Epithelial cell of proximal tubule (primary cell): ENCODE data around the gene RPUSD4. TPM values are rescaled to one million over a fixed set of nuclear protein-coding genes. Genes with fewer than 3 reads are reported as not detected.

Experiments
- DNase-seq: peaks from one replicate; pipeline ENCODE4 v3.0.0-alpha.2; 2011; ENCODE audit warnings: low read depth
- H3K4me3 ChIP-seq: 2 replicates; pipeline ENCODE4 v1.5.1; 2011; ENCODE audit warnings: low read depth, mild to moderate bottlenecking, low read length
- total RNA-seq: library from RNA; depleted of rRNA; stranded (reverse); fragments of >200 nt; gene quantifications from 2 replicates; pipeline ENCODE4 v1.2.3, GENCODE V29; 2015
- TF ChIP-seq, protein P1 (sequence below): conservative IDR thresholded peaks from 2 replicates; pipeline ENCODE4 v1.5.1; 2012; ENCODE audit warnings: low read depth, mild to moderate bottlenecking, low read length

The RPUSD4 gene
- total RNA-seq, 1 donor from 2014 or later = 18.2 TPM

DNA sequence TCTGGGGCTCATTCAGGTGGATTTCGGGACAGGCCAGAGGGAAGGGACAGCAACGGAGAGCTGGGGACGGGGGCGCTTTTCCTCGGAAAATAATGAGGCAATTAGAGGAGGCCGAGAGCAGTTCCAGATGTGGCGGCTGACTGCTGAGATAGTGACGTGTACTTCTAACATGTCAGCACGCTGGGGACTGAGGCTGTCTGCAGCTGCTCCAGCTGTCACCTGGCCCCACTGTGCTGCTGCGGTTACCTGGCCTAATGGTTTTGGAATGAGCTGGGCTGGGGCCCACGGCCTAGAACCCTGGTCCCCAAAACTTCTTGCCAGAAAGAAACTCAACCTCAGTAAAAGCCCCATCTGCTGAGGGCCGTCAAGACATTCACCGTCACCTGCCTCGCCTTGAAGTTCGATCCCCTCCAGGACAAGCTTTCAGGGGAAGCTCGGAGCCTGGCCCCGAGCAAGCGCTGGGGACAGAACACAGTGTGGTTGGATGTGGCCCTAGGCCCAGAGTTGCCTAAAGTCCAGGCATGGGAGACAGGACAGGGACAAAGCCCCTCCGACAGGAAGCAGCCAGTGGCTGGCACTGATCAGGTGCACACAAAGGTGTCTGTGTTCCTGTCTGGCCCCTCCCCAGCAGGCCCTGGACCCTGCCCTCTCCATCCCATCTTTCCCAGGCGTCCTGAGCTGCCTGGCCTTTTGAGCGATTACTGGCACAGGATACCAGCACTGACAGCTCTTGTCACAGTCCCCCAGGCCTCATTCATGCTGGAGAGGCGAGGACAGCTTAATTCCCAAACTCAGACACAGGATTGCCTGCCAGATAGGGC lies 22.1 kb downstream of the RPUSD4 start:
- TF ChIP-seq, protein P1, sequence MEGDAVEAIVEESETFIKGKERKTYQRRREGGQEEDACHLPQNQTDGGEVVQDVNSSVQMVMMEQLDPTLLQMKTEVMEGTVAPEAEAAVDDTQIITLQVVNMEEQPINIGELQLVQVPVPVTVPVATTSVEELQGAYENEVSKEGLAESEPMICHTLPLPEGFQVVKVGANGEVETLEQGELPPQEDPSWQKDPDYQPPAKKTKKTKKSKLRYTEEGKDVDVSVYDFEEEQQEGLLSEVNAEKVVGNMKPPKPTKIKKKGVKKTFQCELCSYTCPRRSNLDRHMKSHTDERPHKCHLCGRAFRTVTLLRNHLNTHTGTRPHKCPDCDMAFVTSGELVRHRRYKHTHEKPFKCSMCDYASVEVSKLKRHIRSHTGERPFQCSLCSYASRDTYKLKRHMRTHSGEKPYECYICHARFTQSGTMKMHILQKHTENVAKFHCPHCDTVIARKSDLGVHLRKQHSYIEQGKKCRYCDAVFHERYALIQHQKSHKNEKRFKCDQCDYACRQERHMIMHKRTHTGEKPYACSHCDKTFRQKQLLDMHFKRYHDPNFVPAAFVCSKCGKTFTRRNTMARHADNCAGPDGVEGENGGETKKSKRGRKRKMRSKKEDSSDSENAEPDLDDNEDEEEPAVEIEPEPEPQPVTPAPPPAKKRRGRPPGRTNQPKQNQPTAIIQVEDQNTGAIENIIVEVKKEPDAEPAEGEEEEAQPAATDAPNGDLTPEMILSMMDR = no peak
- no peak for DNase-seq
- H3K4me3 ChIP-seq = no peak overlapping the region

DNA sequence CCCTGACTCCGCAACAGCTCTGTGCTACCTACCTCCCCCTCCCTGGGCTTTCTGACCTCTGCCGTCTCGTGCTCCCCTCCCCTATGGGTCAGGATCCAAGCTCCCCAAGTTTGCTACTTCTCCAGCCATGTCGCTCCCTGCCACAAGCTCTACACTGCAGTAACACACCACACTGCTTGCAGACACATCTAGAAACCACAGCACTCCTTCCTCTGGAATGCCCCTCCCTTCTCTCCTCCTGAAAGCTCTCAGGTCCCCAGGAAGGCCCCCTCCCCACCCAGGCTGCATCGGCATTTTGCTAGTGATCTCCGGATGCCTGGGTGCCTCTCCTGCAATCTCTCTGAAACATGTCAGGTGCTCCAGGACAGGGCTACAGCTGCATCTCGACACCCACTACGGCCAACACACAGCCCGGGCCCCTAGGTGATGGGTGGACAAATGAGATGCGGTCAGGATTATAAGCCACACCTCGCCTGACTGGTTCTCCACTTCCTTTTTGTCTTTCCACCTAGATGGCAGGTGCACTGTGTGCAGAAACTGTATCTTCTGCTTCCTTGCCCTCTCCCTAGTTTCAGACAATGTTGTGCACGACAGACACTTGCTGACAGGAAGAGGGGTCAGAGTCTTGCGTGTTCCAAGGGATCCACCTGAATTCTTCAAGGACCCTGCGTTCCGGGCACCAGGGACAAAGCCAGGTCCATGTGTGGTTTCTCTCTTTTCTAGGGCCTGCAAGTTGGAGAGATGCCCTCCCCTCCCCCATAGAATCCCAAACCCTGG lies 22.9 kb downstream of the RPUSD4 start:
- no peak overlapping the region for H3K4me3 ChIP-seq
- no peak for DNase-seq
- TF ChIP-seq, protein P1 = no peak

DNA sequence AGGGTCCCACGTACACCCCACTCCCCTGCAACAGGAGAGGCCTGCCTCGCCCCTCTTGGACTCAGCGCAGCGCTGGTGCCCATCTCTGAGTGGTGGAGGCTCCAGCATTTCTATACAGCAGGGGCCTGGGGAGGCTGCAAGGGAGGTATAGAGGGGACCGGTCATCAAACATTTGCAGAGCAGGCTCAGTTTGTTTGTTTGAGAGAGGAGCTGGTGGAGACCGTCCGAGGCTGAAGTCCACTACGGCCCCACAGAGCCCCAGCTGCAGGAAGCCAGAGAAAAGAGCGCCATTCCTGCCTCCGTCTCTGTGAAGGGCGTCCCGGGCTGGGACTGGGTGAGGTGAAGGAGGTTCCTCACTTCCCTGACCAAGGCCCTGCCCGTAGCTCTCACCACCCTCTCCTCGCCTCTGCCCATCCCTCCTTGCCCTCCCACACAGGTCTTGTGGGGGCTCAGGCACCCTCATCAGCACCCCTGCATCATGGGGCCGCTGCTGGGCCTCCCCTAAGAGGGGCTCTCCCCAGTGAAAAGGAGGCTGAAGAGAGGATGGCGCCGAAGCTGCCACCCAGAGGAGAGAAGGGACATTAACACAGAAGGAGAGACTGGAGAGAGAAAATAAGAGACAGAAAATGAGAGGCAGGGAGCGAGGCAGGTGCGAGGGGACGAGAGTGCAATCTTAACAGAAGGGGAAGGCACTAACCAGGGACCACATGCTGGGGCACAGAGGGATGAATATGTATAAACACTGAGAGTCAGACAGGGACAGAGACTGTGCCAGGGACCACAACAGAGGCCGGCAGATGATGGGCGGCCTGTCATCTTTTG lies 24.5 kb downstream of the RPUSD4 start:
- DNase-seq = no peak
- H3K4me3 ChIP-seq = no peak overlapping the region

DNA sequence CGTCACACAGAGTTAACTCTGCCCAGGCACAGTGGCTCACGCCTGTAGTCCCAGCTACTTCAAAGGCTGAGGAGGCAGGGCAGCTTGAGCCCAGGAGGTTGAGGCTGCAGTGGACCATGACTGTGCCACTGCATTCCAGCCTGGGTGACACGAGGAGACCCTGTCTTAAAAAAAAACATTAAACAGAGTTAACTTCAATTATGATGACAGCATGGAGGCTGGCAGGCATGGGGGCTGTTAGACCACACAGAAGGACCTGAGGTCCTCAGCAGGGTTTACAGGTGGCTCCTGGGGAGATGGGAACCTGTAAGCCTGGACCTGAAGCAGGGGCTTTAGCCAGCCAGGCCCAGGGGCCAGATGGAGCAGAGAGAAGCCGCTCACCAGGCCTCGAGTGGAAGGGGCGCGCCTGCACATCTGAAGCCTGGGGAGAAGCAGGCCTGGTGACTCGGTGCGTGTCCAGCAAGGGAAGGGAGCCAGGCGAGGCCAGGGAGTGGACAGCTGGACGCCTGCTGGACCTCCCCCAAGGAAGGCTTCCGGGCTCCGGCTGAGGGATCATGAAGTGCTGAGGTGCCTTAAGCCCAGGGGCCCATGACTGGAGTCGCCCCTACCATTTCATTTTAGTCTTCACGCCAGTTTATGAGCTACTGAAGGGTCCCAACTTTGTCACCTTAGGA lies 25.3 kb downstream of the RPUSD4 start:
- no peak overlapping the region for H3K4me3 ChIP-seq
- no peak for DNase-seq
- TF ChIP-seq, protein P1 = no peak

More for the DNA sequence above, 24.5 kb downstream of the RPUSD4 start:
- TF ChIP-seq, protein P1 = peak; percentile 41

DNA sequence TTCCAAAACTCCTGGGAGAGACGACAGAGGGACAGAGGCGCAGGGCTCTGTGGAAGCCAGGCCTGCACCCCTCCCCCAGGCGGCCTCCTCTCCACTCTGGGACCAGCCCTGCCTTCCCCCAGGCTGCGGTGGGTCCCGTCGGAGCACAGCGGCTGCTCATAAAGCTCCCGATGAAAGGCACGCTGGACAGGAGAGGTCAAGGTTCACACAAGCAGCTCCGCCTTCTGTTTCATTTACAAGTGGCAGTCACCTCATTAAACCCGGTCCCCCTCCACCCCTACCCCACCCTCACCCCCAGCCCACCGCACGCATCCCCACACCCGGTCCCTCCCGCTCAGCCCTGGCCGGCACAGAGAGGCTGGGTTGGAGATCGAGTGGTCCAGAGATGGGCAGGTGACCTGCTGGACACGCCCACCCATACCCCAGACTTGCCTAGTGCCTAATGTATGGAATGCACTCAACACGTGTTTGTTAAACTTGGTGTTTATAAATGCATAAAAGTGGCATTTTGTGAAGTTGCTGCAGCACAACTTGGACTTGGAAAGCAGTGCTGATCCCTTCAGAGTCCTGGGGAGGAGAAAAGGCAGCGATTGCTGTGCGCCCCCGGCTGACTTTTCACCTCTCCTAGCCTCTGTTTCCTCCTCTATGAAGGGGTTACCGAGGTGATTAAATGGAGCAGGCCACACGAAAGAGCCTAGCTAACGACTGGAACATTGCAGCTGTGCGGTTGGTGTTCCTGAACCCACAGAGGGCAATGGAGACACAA lies 26.0 kb downstream of the RPUSD4 start:
- H3K4me3 ChIP-seq = no peak overlapping the region
- no peak for DNase-seq
- TF ChIP-seq, protein P1 = no peak
